Measurements from ENCODE around the gene SYK.
"Not testable (repeated sequence)": the region's sequence is repeated elsewhere in the genome, so short reads cannot be mapped to it uniquely, and the experiment has no call there.

Gene SYK

DNA sequence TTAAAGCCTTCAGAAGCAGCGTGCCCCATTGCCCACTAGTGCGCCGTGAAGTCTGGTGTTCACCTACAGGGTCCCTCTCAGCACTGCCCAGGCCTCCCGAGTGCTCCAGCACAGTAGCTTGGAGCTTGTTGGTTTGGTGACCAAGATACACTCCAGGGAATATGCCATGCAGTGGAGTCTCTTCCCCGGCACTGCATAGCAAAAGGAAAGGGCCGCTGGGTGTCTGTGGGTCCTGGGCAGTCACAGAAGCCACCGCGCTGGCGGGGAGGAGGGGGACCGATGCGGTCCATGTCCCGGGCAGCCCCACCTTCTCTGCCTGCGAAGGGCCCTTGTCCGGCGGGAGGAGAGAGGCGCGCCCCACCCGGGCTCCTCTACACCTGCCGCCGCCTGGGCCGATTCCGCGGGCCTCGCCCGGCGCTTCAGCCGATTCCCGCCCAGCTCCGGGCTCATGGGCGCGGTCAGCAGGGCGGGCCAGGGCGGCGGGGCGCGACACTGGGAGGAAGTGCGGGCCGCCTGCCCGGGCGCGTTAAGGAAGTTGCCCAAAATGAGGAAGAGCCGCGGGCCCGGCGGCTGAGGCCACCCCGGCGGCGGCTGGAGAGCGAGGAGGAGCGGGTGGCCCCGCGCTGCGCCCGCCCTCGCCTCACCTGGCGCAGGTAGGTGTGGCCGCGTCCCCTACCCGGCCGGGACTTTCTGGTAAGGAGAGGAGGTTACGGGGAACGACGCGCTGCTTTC is at the start of gene SYK:
Gene SYK, plus strand, starts transcription at position 579 of the 732 bp plus-strand sequence. CDS start 42,080 bp downstream, outside the sequence.
- DNase-seq (ENCODE audit: low read depth in 2 of 2, low spot score in 1 of 2) = no peak

DNA sequence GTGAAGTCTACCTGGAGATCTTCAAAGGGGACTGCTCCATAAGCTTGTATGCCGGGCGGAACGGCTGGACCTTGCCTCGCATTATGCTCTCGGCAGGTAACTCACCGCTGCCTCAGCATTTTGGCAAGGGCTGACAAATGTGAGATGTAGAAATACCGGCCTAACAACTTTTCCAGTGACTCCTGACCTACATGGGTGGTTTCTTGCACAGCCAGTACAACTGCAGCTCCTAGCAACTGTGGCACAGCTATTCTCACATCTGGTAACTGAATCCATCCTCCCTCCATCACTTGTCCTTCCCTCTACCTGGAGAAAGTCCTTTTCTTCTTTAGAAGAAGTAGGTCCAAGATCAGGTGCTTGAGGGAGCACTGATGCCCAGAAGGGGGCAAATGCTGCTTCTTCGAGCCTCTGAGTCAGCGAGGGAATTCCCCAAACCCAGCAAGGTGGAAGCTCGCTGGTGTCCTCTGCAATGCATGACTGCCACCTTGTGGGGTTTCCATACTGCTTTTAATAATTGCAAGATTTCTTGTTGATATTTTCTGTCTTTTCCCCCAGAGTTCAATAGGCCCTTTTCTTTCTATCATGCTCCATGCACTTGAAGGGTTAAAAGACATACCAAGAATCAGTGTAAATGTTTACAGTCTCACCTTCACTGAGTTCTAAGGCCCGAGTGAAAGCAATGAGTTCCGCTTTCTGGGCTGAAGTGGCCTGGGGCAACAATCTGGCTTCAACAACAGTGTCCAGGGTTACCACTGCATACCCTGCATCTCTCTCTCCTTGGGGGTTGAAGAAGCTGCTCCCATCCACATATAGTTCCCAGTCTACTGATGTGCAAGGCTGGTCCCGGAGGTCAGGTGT is 45.9 kb upstream of the SYK start:
- peak; percentile 11 to 23 for DNase-seq (ENCODE audit: low read depth in 2 of 2, low spot score in 1 of 2)

DNA sequence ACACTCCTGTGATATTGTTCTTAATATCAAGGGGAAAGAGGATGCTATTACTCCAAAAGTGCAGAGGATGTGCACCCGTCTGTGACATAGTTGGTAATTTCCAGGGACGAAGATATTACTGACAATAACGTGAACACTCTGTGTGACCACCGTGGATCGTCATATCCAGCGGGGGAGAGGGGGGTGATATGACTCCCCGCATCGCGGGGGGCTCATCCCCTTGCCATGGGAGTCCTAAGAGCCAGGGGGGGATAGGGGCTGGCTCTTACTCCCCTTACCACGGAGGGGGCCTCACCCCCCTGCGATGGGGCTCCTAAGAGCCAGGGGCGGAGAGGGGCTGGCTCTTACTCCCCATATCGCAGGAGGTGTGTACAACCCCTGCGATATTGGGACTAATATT is 41.0 kb upstream of the SYK start:
- DNase-seq (ENCODE audit: low read depth in 2 of 2, low spot score in 1 of 2) = not testable (repeated sequence)

DNA sequence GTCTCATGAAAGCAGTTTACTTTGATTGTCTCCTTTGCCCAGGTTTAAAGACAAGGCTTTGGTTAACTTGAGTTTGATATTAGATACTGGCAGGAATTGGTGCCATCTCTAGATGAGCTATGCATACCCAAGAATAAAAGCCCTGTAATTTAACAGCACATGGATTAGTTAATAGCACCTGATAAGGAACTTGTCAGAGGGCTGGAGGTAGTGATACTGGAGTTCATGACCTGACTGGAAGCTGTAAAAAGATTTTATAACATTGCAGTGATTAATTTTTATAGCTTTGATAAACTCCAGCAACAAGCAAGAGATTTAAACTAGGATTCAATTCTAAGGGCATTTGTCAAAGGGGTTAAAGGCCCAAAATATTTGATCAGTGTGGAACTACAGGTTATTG is 34.9 kb upstream of the SYK start:
- DNase-seq (ENCODE audit: low read depth in 2 of 2, low spot score in 1 of 2) = no peak

DNA sequence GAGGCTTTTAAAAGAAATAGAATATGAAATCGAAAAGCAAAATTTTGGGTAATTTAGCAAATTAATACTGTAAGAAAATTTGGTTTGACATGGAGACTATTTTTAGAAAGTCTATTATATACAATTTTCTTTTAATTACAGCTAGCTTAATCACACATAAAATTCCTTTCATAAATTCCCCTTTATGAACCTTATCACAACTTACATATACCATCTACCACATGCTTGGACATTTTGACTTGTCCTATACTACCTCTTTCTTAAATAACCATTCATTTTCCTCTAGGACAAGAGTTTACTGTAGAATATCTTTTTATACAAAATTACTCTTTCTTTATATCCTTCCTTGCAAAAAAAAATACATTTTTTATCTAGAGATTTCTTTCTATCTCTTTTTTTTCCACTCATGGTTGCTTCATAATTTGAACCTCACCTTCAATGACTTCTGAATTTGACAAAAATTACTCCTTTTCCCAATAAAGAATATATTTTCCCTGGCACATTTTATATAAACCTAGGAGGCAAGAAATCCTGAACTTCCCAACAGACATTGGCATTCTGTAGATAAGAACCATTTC is 34.0 kb upstream of the SYK start:
- no peak for DNase-seq (ENCODE audit: low read depth in 2 of 2, low spot score in 1 of 2)

DNA sequence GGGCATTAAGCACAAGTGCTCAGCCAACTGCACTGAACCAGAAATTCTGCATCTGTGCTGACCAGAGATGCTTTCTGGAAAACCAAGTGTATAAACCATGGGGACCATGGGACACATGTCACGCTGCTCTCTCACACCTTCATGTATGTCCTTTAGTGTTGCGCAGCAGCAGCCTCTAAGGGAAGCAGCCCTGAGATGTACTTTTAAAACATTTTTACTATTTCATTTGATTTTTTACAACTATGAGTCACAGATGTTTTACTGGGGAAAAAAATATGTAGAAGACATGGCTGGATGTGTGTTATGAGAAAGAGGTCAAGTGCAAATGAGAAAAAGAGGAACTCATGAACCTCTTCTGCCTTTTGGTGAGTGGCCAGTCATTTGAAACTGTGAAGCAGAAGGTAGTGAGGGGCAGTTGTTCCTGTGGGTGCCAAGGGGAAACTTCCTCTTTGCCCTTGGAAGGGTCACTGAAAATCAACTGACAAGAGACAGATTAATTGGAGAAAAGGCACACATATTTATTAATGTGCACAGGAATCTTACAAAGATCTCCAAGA is 31.4 kb upstream of the SYK start:
- no peak for DNase-seq (ENCODE audit: low read depth in 2 of 2, low spot score in 1 of 2)

DNA sequence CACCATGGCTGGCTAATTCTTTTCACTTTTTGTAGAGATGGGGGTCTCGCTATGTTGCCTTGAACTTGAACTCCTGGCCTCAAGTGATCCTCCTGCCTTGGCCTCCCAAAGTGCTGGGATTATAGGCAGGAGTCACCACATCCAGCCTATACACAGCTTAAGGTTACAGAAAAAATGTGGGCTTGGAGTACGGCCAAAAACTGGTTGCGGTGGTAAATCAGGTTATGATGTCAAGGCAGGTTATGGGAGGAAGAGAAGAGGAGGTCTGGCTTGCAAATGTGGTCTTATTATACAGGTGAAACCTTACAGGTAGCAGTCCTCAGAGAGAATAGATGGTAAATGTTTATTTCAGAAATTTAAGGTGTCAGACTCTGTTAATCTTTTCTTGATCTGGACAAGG is 30.7 kb upstream of the SYK start:
- no peak for DNase-seq (ENCODE audit: low read depth in 2 of 2, low spot score in 1 of 2)

DNA sequence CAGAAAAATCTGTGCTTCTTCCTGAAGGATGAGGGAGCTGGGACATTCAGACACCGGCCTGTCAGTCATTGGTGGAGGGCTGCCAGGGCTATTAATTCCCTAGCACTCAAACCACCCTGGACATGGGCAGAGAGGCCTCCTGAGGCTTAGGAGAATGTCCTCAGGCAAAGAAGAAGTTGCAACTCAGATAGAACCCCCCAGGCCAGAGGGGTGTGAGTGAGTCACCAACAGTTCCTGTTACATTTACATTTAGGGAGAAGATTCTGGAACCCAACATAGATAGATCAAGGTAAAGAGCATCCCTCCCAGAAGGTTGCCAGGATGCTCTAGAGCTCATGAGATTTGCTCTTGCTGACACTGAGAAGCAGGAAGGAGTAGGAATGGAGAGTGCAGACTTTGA is 29.2 kb upstream of the SYK start:
- DNase-seq (ENCODE audit: low read depth in 2 of 2, low spot score in 1 of 2) = no peak

DNA sequence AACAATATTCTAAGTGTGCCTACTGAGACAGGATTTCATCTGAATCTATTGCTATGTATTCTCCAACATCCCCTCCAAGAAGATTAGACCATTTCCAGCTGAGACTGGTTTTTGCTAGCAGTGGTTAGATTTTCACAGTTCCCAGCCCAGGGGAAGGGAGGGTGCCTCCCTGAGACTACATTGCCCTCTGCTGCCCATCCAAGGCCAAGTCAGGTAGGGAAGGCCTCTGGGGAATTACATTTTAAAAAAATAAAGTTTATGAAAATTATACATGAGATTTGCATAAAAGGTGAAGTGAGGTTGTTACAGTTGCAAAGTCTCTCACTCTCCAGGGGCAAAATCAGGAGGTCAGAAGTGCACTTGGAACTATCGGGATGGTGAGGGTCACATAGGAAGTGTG is 28.0 kb upstream of the SYK start:
- DNase-seq (ENCODE audit: low read depth in 2 of 2, low spot score in 1 of 2) = no peak

DNA sequence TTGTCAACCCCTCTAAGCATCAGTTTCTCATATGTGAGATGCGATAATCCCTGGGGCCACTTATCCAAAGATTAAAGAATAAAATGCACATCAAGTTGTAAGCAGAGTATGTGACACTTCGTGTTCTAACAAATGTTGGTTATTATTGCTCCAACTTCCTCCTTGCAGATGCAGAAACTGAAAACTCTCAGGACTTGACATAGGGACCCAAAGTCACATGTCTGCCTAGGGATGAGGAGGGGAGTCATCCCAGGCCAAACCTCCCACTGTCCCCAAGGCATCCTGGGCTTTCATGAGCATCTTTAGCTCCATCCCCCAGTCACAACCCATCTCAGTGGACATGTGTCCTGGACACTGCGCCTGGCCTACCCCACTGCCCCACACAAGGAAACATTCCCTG is 27.5 kb upstream of the SYK start:
- no peak for DNase-seq (ENCODE audit: low read depth in 2 of 2, low spot score in 1 of 2)

DNA sequence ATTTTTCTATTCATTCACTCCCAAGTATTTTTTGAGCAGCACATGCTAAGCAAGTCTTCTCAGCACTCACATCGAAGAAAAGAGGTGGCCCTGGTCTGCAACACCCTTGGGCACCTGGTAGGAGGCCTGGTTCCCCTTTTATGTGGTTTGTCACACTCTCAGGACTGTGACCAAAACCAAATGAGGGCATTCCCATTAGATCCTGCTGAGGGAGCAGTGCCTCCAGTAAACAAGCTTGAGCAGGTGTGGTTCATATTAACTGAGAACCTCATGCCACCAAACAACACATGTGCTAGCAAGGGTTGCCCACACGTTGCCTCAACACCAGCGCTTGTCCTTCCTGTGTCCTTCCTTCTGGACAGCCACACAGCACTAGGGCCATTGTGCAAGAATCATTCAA is 26.9 kb upstream of the SYK start:
- DNase-seq (ENCODE audit: low read depth in 2 of 2, low spot score in 1 of 2) = no peak

DNA sequence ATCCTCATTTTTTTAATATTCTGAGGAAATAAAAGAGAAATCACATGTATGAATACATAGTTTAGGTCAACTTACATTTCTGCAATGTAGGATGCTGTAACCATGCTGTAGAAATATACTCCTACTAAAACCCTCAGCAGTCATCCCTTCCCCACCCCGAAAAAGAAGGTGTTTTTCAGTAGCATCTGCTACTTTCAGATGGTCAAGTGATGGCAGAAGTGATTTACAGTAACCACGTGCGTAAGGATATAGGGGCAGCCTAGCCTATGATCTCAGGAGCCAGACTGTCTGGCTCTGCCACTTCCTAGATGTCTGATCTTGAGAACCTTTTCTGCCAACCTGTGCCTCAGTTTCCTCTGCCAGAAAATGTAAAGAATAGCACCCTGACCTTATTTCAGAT is 26.0 kb upstream of the SYK start:
- no peak for DNase-seq (ENCODE audit: low read depth in 2 of 2, low spot score in 1 of 2)

DNA sequence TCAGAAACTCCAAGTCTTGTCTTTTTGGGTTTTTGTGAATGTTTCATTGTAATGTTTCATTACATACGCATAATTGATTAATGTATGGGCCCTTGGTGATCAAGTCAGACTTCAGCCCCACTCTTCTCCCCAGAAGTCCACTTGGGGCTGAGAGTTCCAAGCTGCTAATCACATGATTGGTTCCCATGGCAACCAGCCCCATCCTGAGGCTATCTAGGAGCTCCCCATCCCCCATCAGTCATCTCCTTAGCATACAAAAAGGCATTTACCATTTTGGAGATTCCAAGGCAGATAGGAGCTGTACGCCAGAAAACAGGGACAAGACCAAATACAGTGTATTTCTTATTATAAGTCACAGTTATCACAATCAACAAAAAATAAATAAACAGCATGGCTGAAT is 22.9 kb upstream of the SYK start:
- DNase-seq (ENCODE audit: low read depth in 2 of 2, low spot score in 1 of 2) = no peak

DNA sequence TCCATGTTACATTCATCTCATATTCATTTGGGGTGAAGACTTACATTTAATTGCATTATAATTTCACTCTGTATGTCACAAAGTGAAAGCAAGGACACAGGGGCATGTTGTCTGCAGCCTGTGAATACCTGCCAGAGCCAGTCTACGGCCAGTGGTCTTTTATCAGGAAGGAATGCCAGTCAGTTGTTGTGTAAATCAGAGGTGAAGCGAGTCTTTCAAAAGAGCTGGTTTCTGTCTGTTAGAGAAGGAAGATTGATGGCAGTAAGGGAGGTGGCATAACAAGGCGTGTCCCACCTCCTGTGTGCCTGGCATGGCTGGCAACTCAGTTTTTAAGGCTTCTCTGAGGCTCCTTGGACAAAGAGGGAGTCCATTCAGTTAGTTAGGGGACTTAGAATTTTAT is 18.1 kb upstream of the SYK start:
- DNase-seq (ENCODE audit: low read depth in 2 of 2, low spot score in 1 of 2) = no peak

DNA sequence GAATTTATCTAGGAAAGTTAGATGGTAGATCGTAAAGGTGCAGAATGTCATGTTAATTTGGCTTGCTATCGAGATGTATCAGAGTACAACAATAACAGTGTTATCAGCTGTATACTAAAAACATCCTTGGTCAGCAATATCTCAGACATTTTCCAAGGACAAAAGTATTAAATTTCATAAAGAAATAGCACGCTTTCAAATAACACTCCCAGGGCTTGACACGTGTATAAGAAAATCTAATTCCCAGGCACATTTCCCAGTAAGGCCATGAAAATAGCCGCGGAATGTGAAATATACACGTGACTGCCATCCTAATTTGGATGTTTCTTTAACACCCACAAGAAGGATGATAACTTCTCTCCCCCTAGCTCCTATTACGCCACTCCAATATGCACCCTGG is 17.7 kb upstream of the SYK start:
- DNase-seq (ENCODE audit: low read depth in 2 of 2, low spot score in 1 of 2) = no peak

DNA sequence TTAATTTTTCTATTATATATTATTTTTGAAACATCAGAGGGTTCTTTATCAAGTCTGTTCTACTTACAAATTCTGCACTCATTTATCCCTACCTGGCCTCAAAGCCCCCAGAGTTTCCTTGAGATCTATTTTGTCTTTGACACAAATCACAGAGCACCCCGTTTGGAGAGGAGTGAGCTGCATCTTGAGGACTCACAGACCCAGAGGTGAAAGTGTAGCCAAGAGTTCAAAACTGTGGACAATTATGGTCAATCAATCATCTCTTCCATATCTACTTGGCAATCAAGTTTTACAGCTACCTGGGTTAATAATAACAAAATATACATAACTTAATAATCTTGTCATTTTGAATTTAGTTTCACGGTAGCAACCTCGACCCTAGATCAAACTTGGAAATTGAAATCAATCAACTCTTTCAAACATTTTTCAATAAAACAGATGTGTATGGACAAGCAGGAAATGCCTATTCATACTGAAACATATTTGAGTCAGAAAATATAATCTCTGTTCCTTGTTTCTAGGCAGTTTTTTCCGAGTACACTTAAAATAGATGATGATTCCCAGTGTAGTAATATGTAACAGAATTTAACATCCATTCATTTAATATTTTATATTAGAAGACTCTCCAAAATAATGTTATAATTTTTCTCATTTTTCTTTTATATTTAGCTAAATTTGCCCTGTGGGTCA is 13.7 kb upstream of the SYK start:
- DNase-seq (ENCODE audit: low read depth in 2 of 2, low spot score in 1 of 2) = no peak

DNA sequence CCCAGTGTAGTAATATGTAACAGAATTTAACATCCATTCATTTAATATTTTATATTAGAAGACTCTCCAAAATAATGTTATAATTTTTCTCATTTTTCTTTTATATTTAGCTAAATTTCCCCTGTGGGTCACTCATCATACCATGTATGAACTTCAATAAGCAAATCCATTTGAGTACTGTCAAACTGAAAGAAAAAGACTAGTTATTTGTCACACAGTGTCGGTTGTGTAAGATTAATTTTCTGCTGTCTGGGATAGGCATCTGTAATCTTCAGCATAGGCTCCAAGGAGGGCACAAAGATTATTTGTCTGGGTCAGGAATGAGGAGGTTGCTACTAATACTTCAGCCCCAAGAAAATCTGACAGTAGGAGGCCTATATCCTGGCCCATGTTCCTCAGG is 13.1 kb upstream of the SYK start:
- DNase-seq (ENCODE audit: low read depth in 2 of 2, low spot score in 1 of 2) = not testable (repeated sequence)

DNA sequence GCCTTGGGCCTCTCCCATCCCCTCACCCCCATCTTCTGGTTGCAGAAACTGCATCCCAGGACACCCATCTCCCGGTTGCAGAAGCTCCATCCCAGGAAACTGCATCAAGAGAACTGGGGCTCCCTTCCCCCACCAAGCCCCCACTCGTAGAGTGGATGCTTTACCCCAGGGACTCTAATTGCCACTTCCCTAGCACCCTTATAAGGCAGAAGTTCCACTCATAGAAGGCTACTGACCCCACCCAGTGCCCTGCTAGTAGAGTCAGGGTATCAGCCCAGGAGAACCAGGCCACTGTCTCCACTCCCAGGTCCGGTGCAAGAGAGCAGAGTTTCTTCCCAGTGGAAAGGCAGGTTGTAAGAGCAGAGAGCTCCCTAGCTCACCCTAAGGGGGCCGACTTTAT is 12.2 kb upstream of the SYK start:
- no peak for DNase-seq (ENCODE audit: low read depth in 2 of 2, low spot score in 1 of 2)

DNA sequence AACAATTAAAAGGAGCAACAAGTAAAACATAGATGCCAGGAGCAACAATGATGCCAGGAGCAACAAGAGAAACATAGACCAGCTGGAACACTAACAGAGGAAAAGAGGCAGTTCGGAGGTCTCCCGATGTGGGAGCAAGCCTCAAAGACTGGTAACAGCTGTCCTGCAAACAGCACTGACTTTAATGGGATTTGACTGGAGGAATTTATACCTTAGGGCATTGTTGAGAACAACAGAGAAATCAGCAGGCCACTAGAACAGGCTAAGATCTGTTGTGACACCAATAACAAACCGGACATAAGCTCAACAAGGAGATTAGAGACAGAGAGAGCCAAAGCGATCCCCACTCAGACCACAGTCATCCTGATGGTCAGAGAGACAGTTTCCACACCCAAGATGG is 11.8 kb upstream of the SYK start:
- DNase-seq (ENCODE audit: low read depth in 2 of 2, low spot score in 1 of 2) = no peak

DNA sequence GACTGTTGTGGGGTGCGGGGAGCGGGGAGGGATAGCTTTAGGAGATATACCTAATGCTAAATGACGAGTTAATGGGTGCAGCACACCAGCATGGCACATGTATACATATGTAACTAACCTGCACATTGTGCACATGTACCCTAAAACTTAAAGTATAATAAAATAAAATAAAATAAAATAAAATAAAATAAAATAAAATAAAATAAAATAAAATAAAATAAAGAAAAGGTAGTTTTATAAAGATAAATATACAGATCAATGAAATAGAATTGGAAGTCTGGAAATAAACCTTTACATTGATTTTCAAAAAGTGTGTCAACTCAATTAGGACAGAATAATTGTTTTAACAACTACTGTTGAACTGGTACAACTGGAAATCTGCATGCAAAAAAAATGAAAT is 8.6 kb upstream of the SYK start:
- not testable (repeated sequence) for DNase-seq (ENCODE audit: low read depth in 2 of 2, low spot score in 1 of 2)

DNA sequence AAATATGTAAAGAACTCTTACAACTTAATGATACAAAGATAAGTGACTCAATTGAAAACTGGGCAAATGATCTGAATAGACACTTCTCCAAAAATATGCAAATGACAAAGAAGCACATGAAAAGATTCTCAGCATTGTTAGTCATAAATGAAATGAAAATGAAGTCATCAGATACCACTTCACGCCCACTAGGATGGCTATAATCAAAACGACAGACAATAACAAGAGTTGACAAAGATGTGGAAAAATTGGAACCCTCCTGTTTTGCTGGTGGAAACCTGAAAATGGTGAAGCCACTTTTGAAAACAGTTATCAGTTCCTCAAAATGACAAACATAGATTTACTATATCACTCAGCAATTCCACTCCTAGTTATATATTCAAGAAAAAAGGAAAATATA is 7.9 kb upstream of the SYK start:
- DNase-seq (ENCODE audit: low read depth in 2 of 2, low spot score in 1 of 2) = no peak
